Measurements from ENCODE around the gene NELFB.

The NELFB gene

GRCh38 chr9:137281345-137282116 lies 26.4 kb downstream of the NELFB start:
- DNase-seq (ENCODE audit: low read depth), result no peak

GRCh38 chr9:137286975-137287383 lies 31.9 kb downstream of the NELFB start:
- DNase-seq (ENCODE audit: low read depth), result peak; percentile 67

- no peak for DNase-seq (ENCODE audit: low read depth)
These were observed 38.0 kb downstream of the NELFB start for GRCh38 chr9:137293094-137293481.

DNA sequence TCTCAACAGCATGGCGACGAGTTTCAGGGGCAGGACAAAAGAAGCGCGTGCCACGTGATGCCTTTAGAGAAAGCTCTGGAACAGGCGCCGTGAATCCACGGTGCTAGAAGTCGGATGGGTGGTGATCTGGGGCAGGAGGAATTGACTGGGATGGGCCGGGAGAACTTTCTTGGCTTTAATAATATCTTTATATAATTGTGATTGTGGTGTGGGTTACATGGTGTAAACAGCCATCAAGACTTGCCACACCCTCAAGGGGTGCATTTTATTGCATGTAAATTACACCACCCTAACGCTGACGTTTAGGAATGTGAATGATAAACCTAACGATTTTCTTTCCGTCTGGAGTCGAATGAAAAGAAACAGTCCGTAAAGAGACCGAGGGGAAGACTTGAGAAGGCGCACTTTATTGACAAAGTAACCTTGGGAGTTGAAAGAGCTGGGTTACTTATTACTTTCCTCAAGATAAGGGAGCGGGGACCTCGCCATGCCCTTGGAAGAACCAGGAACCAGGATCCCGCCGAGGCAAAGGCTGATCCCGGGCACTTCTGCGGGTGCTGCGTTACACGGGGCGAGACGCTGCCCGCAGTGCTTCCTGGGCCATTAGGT lies 38.5 kb downstream of the NELFB start:
- DNase-seq (ENCODE audit: low read depth), result no peak

DNA sequence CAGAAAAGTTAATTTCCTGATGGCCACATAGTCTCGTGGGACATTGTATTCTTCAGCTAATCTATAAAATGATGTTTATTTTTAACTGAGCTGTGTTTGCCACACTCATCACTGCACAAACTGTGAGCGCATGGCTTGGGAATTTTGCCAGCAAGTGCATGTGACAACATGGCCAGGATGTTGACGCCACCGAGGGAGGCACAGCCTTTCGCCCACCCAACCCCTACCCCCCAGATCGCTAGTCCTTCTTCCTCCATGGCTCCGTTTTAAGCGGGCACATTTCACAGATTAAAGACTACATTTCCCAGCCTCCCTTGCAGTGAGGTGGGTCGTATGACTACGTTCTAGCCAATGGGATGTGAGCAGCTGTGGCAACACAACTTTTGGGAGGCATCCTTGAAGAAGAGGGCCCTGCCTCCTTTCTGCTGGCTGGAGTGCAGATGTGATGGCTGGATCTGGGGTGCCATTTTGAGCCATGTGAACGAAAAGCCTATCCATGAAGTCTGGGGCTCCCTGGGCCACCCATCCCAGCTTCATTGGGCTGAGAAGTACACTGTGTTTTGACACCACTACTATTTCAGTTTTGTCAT lies 39.1 kb downstream of the NELFB start:
- DNase-seq (ENCODE audit: low read depth), result peak; percentile 67

DNA sequence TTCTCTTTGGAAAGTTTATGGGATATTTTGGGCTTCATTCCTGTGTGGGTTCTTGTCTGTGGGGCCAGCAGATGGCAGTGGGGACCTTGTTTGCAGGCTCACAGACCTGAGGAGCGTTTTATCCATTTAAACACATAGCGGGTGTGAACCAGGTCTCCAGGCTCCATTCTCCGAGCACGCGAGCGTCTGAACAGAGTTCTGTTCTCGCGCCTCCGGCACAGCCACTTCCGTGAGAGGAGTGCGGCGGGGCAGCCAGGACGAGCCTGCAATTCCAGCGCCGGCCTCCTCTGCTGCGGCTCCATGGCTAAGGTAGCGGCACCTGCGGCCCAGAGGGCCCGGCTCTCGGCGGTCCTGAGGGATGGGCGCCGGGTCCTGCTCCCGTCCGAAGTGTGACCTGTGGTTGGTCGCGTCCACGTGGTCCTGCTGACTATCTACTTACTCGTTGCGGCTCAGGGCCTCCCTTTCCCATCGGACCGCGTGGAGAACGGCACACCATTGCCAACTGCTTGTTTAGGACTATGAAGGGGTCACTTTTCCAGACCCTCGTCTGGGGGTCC lies 39.6 kb downstream of the NELFB start:
- DNase-seq (ENCODE audit: low read depth), result peak; percentile 55

DNA sequence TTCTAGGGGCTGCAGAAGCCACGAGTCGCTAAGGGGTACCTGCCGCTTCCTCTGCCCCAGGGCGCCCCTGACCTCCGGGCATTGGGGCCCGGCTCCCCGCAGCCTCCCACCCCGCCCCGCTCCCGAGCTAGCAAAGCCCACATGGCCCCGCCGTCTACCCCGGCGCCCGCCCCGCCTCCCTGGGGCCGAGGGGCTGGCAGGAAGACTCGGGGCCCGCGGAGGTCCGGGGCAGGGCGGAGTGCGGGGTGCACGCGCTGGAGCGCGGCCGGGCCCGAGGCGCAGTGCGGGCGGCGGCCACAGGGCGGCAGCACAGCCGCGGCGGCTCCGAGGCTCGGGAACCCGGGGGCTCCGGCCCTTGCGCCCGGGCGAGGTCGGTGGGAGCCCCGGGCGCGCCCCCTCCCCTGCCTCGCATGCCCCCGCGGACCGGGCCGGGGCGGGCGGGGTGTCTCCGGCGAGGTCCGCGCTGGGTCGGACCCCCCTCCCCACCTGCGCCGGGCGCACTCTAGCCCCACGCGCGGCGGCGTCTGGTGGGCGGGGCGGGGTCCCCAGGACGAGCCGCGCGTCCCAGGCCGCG lies 40.2 kb downstream of the NELFB start:
- peak; percentile 30 for DNase-seq (ENCODE audit: low read depth)

DNA sequence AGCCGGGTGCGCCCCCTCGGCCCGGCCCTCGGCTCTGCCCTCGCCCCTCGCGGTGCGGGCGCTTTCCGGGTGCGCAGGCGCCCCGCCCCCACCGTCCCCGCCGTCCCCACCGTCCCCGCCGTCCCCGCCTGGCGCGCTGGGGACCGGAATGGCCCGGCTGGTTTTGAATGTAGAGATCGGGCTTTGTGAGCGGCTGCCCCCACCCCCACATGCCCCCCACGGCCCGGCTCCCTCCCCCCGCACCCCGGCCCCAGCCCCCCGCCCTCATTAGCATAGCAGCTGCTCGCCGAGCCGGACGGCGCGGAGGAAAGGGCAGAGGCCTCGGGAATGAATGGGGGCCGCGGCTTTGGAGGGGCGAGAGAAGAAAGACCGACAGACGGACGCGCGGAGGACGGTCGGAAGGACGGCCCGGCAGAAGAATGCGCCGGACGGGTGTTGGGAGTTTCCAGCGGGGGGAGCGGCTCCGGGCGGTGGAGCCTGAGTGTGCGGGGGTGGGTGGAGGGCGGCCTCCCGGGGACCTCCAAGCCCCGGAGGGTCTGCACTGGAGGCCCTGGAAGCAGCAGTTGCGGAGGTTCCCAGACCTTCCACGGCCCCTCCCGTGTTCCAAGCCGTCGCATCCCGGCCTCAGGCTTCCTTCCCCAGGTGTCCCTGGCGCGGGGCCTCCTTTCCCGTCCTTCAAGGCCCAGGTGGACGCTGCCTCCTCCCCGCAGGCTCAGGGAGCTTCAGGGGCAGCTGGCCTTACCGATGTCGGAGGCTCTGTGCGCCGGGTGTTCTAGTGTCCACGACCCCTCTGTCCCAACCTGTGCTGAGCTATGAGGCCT lies 40.9 kb downstream of the NELFB start:
- no peak for DNase-seq (ENCODE audit: low read depth)

GRCh38 chr9:137296670-137297664 lies 41.8 kb downstream of the NELFB start:
- peak; percentile 54 for DNase-seq (ENCODE audit: low read depth)

GRCh38 chr9:137297966-137298365 lies 42.8 kb downstream of the NELFB start:
- no peak for DNase-seq (ENCODE audit: low read depth)

DNA sequence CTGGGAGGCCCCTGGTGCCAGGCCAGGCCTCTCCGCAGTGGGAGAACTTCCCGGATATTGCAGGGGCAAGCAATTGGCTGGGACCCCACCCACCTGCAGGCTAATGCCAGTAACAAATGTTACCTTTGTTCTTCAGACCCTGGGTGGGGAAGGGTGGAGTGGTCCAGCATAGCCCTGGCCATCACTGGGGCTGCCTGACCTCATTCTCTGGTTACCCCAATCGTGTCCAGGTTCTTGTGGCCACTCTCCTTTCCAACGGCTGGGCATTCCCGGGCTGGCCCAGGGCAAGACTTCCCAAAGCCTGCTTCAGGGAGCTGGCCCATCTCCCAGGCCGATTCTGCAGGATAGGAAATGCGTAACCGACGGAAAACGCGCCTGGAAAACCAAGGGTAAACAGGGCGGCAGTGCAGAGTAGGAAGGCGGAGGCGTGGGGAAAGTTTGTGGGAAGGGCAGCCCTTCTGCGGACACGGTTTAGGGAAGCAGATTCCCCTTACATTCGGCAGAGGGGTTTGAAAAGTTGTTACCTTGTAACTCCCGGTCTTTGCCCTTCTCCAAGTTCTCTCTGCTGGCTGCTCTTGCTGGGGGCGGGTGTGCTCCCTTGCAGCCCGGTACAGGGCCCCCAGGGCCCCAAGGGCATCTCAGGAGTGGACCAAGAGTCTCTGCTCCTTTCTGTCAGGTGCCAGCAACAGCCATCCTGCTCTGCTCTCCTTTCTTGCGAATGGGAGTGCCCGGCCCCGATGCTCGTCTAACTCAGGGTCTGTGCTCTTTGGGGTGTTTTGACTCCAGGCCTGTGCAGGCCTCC lies 43.5 kb downstream of the NELFB start:
- DNase-seq (ENCODE audit: low read depth), result no peak

- no peak for DNase-seq (ENCODE audit: low read depth)
These were observed 44.1 kb downstream of the NELFB start for GRCh38 chr9:137299203-137299565.

DNA sequence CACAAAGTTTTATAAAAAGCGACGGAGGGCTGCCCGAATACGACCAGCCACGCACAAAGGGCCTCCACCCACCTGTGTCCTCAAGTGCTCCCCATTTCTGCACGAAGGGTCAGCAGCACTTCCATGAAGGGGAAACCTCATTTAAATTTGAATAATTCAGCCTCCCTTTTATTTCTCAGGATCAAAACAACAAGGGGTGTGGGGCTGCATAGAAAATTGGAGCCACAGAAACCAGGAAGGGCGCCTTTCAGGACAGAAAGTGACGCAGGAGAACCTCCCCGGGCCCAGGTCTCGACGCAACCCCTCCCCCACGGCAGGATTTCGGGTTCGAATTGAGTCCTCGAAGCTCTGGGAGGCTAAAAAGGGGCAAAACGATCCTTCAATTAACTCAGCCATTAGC lies 44.8 kb downstream of the NELFB start:
- DNase-seq (ENCODE audit: low read depth), result no peak

DNA sequence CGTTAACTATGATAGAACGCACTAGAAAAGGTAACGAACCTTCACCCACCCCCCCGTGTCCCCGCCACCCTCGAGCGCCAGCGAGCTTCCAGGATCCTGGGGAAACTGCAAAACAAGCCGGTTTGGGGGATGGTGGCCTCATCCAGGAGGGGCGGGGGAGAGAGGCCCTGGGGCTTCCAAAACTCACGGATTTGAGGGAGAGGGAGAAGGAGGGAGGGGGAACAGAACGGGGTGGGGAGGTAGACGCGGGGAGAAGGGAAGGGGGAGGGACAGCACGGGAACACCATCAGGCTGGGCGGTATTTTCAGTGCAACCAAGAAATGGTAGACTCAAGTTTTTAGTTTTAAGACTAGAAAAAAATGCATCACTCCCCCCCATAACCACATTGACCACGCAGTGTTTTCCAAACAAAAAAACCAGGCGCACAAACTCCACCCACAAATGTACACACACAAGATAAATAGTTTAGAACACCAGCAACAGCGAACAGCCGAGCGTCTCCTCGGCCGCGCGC lies 45.5 kb downstream of the NELFB start:
- no peak for DNase-seq (ENCODE audit: low read depth)

DNA sequence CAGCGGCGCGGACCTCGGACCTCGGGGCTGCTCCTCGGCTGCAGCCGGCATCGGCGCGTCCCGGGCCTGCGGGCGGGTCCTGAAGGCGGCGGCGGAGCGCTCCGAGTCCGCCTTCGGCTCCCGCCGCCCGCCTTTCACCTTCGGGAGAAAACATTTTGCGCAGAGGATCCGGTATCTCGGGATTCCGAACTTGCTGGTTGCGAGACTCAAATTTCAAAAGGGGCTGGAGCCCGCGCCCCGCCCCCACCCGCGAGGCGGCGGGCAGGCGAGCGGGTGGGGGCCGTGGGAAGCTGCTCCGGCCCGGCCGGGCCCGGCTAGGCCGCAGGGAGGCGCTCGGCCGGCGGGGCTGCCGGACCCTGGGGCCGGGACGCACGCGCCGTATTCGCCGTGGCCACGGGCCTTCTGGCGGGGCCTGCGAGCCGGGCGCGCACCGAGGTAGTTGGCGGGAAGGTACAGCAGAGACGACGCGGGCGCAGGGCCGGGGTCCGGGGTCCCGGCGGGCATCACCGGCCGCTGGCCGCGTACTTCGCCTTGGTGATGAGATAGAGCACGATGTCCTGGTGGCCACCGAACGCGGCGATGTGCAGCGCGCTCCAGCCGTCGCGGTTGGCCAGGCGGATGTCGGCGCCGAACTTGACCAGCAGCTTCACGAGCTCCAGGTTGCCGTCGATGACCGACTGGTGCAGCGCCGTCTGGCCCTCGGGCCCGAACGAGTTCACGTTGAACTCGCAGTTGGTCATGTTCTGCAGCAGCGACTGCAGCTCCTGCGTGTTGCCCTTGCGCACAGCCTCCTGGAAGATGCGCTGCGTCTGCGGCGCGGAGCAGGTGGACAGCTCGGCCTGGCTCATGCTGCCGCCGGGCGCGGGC lies 46.2 kb downstream of the NELFB start:
- peak; percentile 47 for DNase-seq (ENCODE audit: low read depth)

DNA sequence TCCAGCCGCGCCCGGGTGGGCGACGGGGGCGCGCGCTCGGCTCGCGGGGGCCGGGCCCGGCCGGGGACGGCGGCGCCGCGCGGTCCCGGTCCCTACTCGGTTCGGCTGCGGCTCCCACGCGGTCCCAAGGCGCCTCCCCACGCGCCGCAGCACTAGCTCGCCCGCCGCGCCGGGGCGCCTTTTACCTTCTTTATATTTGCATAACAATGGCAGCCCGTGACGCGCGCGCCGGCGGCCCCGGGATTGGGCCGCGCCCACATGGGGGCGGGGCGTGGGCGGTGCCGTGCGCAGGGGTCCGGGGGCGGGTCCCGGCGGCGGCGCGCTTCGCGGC lies 47.0 kb downstream of the NELFB start, which contains the start of gene NRARP:
Gene NRARP, minus strand, starts transcription at position 154 of the 331 bp plus-strand sequence. CDS start 343 bp downstream, outside the sequence.
- peak; percentile 74 for DNase-seq (ENCODE audit: low read depth)

GRCh38 chr9:137302449-137303150 lies 47.5 kb downstream of the NELFB start:
- peak; percentile 65 for DNase-seq (ENCODE audit: low read depth)

Measured in EH (cell line).